Measurements from ENCODE around the gene OMG.
"Not testable (repeated sequence)": the region's sequence is repeated elsewhere in the genome, so short reads cannot be mapped to it uniquely, and the experiment has no call there.

Gene OMG

GRCh38 chr17:31318298-31318801 is 21.3 kb upstream of the OMG start:
- Histone ChIP-seq H3K4me3 (ENCODE audit: low read length, poor library complexity, severe bottlenecking) (peak overlapping the region; percentile 73), H3K79me2 (ENCODE audit: insufficient read depth, low read length) (peaks cover 62% of the 10 kb centered on the region), H2AFZ (ENCODE audit: low read length) (no peak overlapping the region), H3K9ac (ENCODE audit: low read depth, low read length, poor library complexity, severe bottlenecking) (peak overlapping the region; percentile 74), H4K20me1 (ENCODE audit: insufficient read depth, low read length, poor library complexity, severe bottlenecking) (no peaks in the 10 kb centered on the region), H3K4me1 (ENCODE audit: insufficient read depth, low read length, poor library complexity, severe bottlenecking) (peaks cover 64% of the 10 kb centered on the region), H3K9me3 (ENCODE audit: insufficient read depth, low read depth, low read length) (no peaks in the 10 kb centered on the region), H3F3A (ENCODE audit: low read depth) (peaks cover 13% of the 10 kb centered on the region), H3K4me2 (ENCODE audit: low read depth, low read length, poor library complexity, severe bottlenecking) (peak overlapping the region; percentile 83), H3K9me2 (replicated peaks; ENCODE audit: low read depth, low read length) (no peaks in the 10 kb centered on the region), H3K36me3 (ENCODE audit: insufficient read depth, low read length) (no peaks in the 10 kb centered on the region), H3K27me3 (ENCODE audit: insufficient read depth, low read length, poor library complexity, severe bottlenecking) (no peaks in the 10 kb centered on the region)
- TF ChIP-seq EZH2phosphoT487 (IDR thresholded peaks at IDR 0.05; ENCODE audit: borderline replicate concordance) (no peak), CTCF (conservative IDR thresholded peaks at IDR 0.05; ENCODE audit: low read length) (no peak)

GRCh38 chr17:31314782-31315100 is 17.7 kb upstream of the OMG start:
- H3K36me3 ChIP-seq (ENCODE audit: insufficient read depth, low read length) = no peaks in the 10 kb centered on the region
- H3K4me3 ChIP-seq (ENCODE audit: low read length, poor library complexity, severe bottlenecking) = peak overlapping the region; percentile 79
- H3K4me2 ChIP-seq (ENCODE audit: low read depth, low read length, poor library complexity, severe bottlenecking) = peak overlapping the region; percentile 92
- peaks cover 76% of the 10 kb centered on the region for H3K4me1 ChIP-seq (ENCODE audit: insufficient read depth, low read length, poor library complexity, severe bottlenecking)
- peaks cover 9% of the 10 kb centered on the region; the same call in 1 of the 2 replicates for H3F3A ChIP-seq (ENCODE audit: low read depth)
- H3K9ac ChIP-seq (ENCODE audit: low read depth, low read length, poor library complexity, severe bottlenecking) = no peak overlapping the region
- H3K27me3 ChIP-seq (ENCODE audit: insufficient read depth, low read length, poor library complexity, severe bottlenecking) = no peaks in the 10 kb centered on the region
- no peak for TF ChIP-seq EZH2phosphoT487 (IDR thresholded peaks at IDR 0.05; ENCODE audit: borderline replicate concordance)
- TF ChIP-seq CTCF (conservative IDR thresholded peaks at IDR 0.05; ENCODE audit: low read length) = no peak
- H4K20me1 ChIP-seq (ENCODE audit: insufficient read depth, low read length, poor library complexity, severe bottlenecking) = no peaks in the 10 kb centered on the region
- no peaks in the 10 kb centered on the region for H3K9me2 ChIP-seq (replicated peaks; ENCODE audit: low read depth, low read length)
- H3K79me2 ChIP-seq (ENCODE audit: insufficient read depth, low read length) = peaks cover 82% of the 10 kb centered on the region
- no peak overlapping the region for H2AFZ ChIP-seq (ENCODE audit: low read length)
- H3K9me3 ChIP-seq (ENCODE audit: insufficient read depth, low read depth, low read length) = no peaks in the 10 kb centered on the region

GRCh38 chr17:31313982-31314781 is 17.1 kb upstream of the OMG start, which contains the start of gene EVI2B:
Gene EVI2B (minus strand): TSS chr17:31314054. CDS start chr17:31305609, 8,445 bp downstream.
- Histone ChIP-seq H3K9ac (ENCODE audit: low read depth, low read length, poor library complexity, severe bottlenecking) (peak within 1 kb of the TSS; percentile 85), H3K4me1 (ENCODE audit: insufficient read depth, low read length, poor library complexity, severe bottlenecking) (peaks cover 77% of the 10 kb centered on the region), H3K36me3 (ENCODE audit: insufficient read depth, low read length) (no peaks in the 10 kb centered on the region), H3K27me3 (ENCODE audit: insufficient read depth, low read length, poor library complexity, severe bottlenecking) (no peaks in the 10 kb centered on the region), H3K79me2 (ENCODE audit: insufficient read depth, low read length) (peaks cover 82% of the 10 kb centered on the region), H3K4me3 (ENCODE audit: low read length, poor library complexity, severe bottlenecking) (peak within 1 kb of the TSS; percentile 79), H2AFZ (ENCODE audit: low read length) (no peak within 1 kb of the TSS), H3F3A (ENCODE audit: low read depth) (peaks cover 9% of the 10 kb centered on the region; the same call in 1 of the 2 replicates), H3K4me2 (ENCODE audit: low read depth, low read length, poor library complexity, severe bottlenecking) (peak within 1 kb of the TSS; percentile 92), H4K20me1 (ENCODE audit: insufficient read depth, low read length, poor library complexity, severe bottlenecking) (no peaks in the 10 kb centered on the region), H3K9me2 (replicated peaks; ENCODE audit: low read depth, low read length) (no peaks in the 10 kb centered on the region), H3K9me3 (ENCODE audit: insufficient read depth, low read depth, low read length) (no peaks in the 10 kb centered on the region)
- TF ChIP-seq CTCF (conservative IDR thresholded peaks at IDR 0.05; ENCODE audit: low read length) = no peak
- no peak for TF ChIP-seq EZH2phosphoT487 (IDR thresholded peaks at IDR 0.05; ENCODE audit: borderline replicate concordance)

GRCh38 chr17:31312223-31312622 is 15.2 kb upstream of the OMG start:
- not testable (repeated sequence) for H3K9me2 ChIP-seq (replicated peaks; ENCODE audit: low read depth, low read length); H2AFZ ChIP-seq (ENCODE audit: low read length); H4K20me1 ChIP-seq (ENCODE audit: insufficient read depth, low read length, poor library complexity, severe bottlenecking); H3K9me3 ChIP-seq (ENCODE audit: insufficient read depth, low read depth, low read length); H3K27me3 ChIP-seq (ENCODE audit: insufficient read depth, low read length, poor library complexity, severe bottlenecking); H3K36me3 ChIP-seq (ENCODE audit: insufficient read depth, low read length); H3F3A ChIP-seq (ENCODE audit: low read depth)
- peak overlapping the region; percentile 79 for H3K4me3 ChIP-seq (ENCODE audit: low read length, poor library complexity, severe bottlenecking)
- peaks cover 81% of the 10 kb centered on the region for H3K4me1 ChIP-seq (ENCODE audit: insufficient read depth, low read length, poor library complexity, severe bottlenecking)
- peak overlapping the region; percentile 92 for H3K4me2 ChIP-seq (ENCODE audit: low read depth, low read length, poor library complexity, severe bottlenecking)
- H3K79me2 ChIP-seq (ENCODE audit: insufficient read depth, low read length) = peaks cover 85% of the 10 kb centered on the region
- H3K9ac ChIP-seq (ENCODE audit: low read depth, low read length, poor library complexity, severe bottlenecking) = peak overlapping the region; percentile 85
